GM23338 (cell line): ENCODE measurements around the gene ITPRID1. TPM values are rescaled to one million over a fixed set of nuclear protein-coding genes. Genes with fewer than 3 reads are reported as not detected.

Experiments used
- ATAC-seq: fragments of 200-7000 bp; cut with Tn5 transposase; 3 replicates; pipeline ENCODE4 v1.9.1; 2020
- DNase-seq: peaks from one replicate; pipeline ENCODE4 v3.0.0-alpha.2; 2015; ENCODE audit warnings: low spot score
- H2AFZ ChIP-seq: fragments of 200-600 bp; sonication (generic); 2 replicates; pipeline ENCODE4 v1.8.0; 2016; ENCODE audit warnings: antibody characterized with exemption, mild to moderate bottlenecking, moderate library complexity
- H3F3A ChIP-seq: fragments of 200-600 bp; sonication (generic); replicated peaks from 2 replicates; pipeline ENCODE4 v1.8.0; 2017; ENCODE audit warnings: antibody characterized with exemption, mixed run types, low read depth
- H3K27ac ChIP-seq: fragments of 200-600 bp; sonication (generic); 2 replicates; pipeline ENCODE4 v1.6.1; 2016; ENCODE audit warnings: low read depth
- H3K27me3 ChIP-seq: fragments of 200-600 bp; sonication (generic); 2 replicates; pipeline ENCODE4 v1.8.0; 2016; ENCODE audit warnings: mild to moderate bottlenecking, mixed run types, moderate library complexity; ENCODE audit not compliant: insufficient read depth
- H3K36me3 ChIP-seq: fragments of 200-600 bp; sonication (generic); 2 replicates; pipeline ENCODE4 v1.8.0; 2016; ENCODE audit warnings: mild to moderate bottlenecking; ENCODE audit not compliant: insufficient read depth
- H3K4me1 ChIP-seq: fragments of 200-600 bp; sonication (generic); 2 replicates; pipeline ENCODE4 v1.8.0; 2016; ENCODE audit warnings: mild to moderate bottlenecking, moderate library complexity; ENCODE audit not compliant: insufficient read depth
- H3K4me2 ChIP-seq: fragments of 200-600 bp; sonication (generic); 2 replicates; pipeline ENCODE4 v1.7.1; 2017; ENCODE audit warnings: mixed run types
- H3K4me3 ChIP-seq: fragments of 200-600 bp; sonication (generic); 2 replicates; pipeline ENCODE4 v1.6.1; 2016; ENCODE audit warnings: mixed run types
- H3K79me2 ChIP-seq: fragments of 200-600 bp; sonication (generic); replicated peaks from 2 replicates; pipeline ENCODE4 v1.8.0; 2017; ENCODE audit warnings: mild to moderate bottlenecking; ENCODE audit not compliant: insufficient read depth
- H3K9me2 ChIP-seq: fragments of 200-600 bp; sonication (generic); 2 replicates; pipeline ENCODE4 v1.8.0; 2017; ENCODE audit not compliant: insufficient read depth
- H4K20me1 ChIP-seq: fragments of 200-600 bp; sonication (generic); replicated peaks from 2 replicates; pipeline ENCODE4 v1.8.0; 2017; ENCODE audit warnings: mild to moderate bottlenecking; ENCODE audit not compliant: insufficient read depth
- H3K27ac Mint-ChIP-seq: 2 replicates; pipeline ENCODE4 v1.8.0; 2020; ENCODE audit warnings: inconsistent platforms, mild to moderate bottlenecking, moderate library complexity, mixed read lengths
- H3K27me3 Mint-ChIP-seq: 3 replicates; pipeline ENCODE4 v1.8.0; 2022; ENCODE audit warnings: low read depth, mild to moderate bottlenecking, moderate library complexity, mixed read lengths, inconsistent platforms; ENCODE audit not compliant: insufficient read depth, poor library complexity
- H3K36me3 Mint-ChIP-seq: 3 replicates; pipeline ENCODE4 v1.8.0; 2021; ENCODE audit warnings: low read depth, mild to moderate bottlenecking, inconsistent platforms, moderate library complexity, mixed read lengths
- H3K4me1 Mint-ChIP-seq: 3 replicates; pipeline ENCODE4 v1.8.0; 2020; ENCODE audit warnings: mild to moderate bottlenecking, inconsistent platforms, mixed read lengths
- H3K4me3 Mint-ChIP-seq: 3 replicates; pipeline ENCODE4 v1.8.0; 2021; ENCODE audit warnings: moderate library complexity, mild to moderate bottlenecking, inconsistent platforms, mixed read lengths
- H3K9me3 Mint-ChIP-seq: 3 replicates; pipeline ENCODE4 v1.8.0; 2020; ENCODE audit warnings: moderate library complexity, mild to moderate bottlenecking, inconsistent platforms, mixed read lengths
- CREB1 ChIP-seq: fragments of 250-450 bp; sonication (Bioruptor Pico); IDR thresholded peaks from 2 replicates; pipeline ENCODE4 v1.5.0; 2020; ENCODE audit warnings: low read depth, mild to moderate bottlenecking, moderate library complexity
- EZH2 ChIP-seq: fragments of 200-600 bp; sonication (generic); IDR thresholded peaks from one replicate; pipeline ENCODE4 v1.8.0; 2017; ENCODE audit warnings: antibody characterized with exemption, mild to moderate bottlenecking, low read depth; ENCODE audit not compliant: unreplicated experiment
- EZH2phosphoT487 ChIP-seq: fragments of 200-600 bp; sonication (generic); IDR thresholded peaks from one replicate; pipeline ENCODE4 v1.8.1; 2018; ENCODE audit warnings: antibody characterized with exemption; ENCODE audit not compliant: unreplicated experiment
- JUNB ChIP-seq: IDR thresholded peaks from one replicate; pipeline ENCODE4 v1.6.1; 2016; ENCODE audit warnings: antibody characterized with exemption; ENCODE audit not compliant: unreplicated experiment
- NANOG ChIP-seq: IDR thresholded peaks from 2 replicates; pipeline ENCODE4 v1.6.1; 2016; ENCODE audit warnings: antibody characterized with exemption, borderline replicate concordance
- POLR2AphosphoS5 ChIP-seq: IDR thresholded peaks from 2 replicates; pipeline ENCODE4 v1.6.1; 2016; ENCODE audit warnings: antibody characterized with exemption, low read depth
- STAT1 ChIP-seq: IDR thresholded peaks from one replicate; pipeline ENCODE4 v1.6.1; 2016; ENCODE audit warnings: antibody characterized with exemption; ENCODE audit not compliant: unreplicated experiment
- ZNF114 ChIP-seq: fragments of 250-450 bp; sonication (Bioruptor Pico); IDR thresholded peaks from 2 replicates; pipeline ENCODE4 v1.5.0; 2020; ENCODE audit warnings: mild to moderate bottlenecking, moderate library complexity
- ZNF331 ChIP-seq: fragments of 250-450 bp; sonication (Bioruptor Pico); IDR thresholded peaks from 2 replicates; pipeline ENCODE4 v1.5.0; 2020; ENCODE audit warnings: low read depth, mild to moderate bottlenecking, moderate library complexity
- ZNF462 ChIP-seq: fragments of 250-450 bp; sonication (Bioruptor Pico); IDR thresholded peaks from 2 replicates; pipeline ENCODE4 v1.5.0; 2020; ENCODE audit warnings: mild to moderate bottlenecking, moderate library complexity
- polyA plus RNA-seq: library from polyadenylated mRNA; unstranded; fragments of >200 nt; fragmentation: Nextera tagmentation; extraction: Ambion mirVana; gene quantifications from 2 replicates; pipeline ENCODE4 v1.2.1, GENCODE V29; 2016
- total RNA-seq: library from RNA; depleted of rRNA; stranded (reverse); fragments of >200 nt; shearing (Covaris generic); gene quantifications from 2 replicates; pipeline ENCODE4 v1.2.3, GENCODE V29; 2014
- TF ChIP-seq, protein P1 (sequence below): IDR thresholded peaks from one replicate; pipeline ENCODE4 v1.6.1; 2018; ENCODE audit warnings: antibody characterized with exemption; ENCODE audit not compliant: unreplicated experiment
- TF ChIP-seq, protein P2 (sequence below), 2 experiments: fragments of 200-600 bp in 1 of 2; sonication (generic) in 1 of 2; conservative IDR thresholded peaks; 2 replicates each; pipeline versions ENCODE4 v1.5.1 to v1.6.1; 2016 to 2017; ENCODE audit warnings: antibody characterized with exemption in 2 of 2, low read depth in 2 of 2, mild to moderate bottlenecking in 2 of 2, moderate library complexity in 1 of 2

The ITPRID1 gene
- total and polyA plus RNA-seq, 2 experiments from 2014 or later = 0.05 to 0.45 TPM

DNA sequence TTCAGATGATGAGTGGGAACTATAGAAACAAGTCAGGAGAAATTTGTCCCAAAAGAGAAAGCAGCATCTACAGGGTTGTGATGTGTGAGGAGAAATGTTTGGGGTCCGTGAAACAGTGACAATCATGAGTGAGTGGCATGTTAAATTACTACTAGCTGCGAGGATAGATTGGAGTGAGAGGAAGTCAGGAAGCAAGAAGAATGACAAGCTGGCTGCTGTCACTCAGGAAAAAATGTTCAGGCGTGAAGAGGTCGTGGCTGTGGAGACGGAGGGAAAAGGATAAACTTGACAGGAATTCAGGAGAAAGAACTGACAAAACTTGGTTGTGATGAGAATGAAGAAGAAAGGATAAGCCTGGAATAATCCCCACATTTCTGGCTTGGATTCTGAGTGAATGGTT lies 5.1 kb upstream of the ITPRID1 start (continued):
- no peak for TF ChIP-seq JUNB
- no peak for TF ChIP-seq EZH2phosphoT487
- no peak for TF ChIP-seq CREB1 (CRISPR knock-in tag)
- no peak for TF ChIP-seq ZNF331 (CRISPR knock-in tag)
- TF ChIP-seq ZNF462 = no peak
- no peak for TF ChIP-seq STAT1
- no peak for TF ChIP-seq POLR2AphosphoS5

DNA sequence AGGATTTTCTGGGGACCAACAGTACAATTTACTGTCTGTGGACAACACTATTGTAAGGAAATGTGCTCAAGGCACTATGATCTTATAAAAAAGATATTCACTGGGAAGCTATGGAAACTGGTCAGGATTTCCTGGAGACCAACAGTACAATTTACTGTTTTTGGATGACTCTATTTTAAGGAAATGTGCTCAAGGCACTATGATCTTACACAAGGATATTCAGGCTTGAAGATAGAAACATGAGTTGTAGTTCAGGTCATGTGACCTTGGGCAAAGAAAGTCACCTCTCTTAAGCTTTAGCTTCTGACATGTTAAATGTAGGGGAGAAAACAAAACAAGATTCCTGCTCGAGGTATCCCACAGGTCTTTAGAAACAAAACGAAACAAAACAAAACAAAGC lies 1.7 kb upstream of the ITPRID1 start:
- no peaks in the 10 kb centered on the region for H3K27me3 ChIP-seq
- Mint-ChIP-seq H3K27ac (no peak overlapping the region), H3K9me3 (peaks cover 30% of the 10 kb centered on the region)
- TF ChIP-seq EZH2 = no peak
- no peak for TF ChIP-seq STAT1
- no peak for TF ChIP-seq ZNF114 (CRISPR knock-in tag)
- TF ChIP-seq, protein P1, sequence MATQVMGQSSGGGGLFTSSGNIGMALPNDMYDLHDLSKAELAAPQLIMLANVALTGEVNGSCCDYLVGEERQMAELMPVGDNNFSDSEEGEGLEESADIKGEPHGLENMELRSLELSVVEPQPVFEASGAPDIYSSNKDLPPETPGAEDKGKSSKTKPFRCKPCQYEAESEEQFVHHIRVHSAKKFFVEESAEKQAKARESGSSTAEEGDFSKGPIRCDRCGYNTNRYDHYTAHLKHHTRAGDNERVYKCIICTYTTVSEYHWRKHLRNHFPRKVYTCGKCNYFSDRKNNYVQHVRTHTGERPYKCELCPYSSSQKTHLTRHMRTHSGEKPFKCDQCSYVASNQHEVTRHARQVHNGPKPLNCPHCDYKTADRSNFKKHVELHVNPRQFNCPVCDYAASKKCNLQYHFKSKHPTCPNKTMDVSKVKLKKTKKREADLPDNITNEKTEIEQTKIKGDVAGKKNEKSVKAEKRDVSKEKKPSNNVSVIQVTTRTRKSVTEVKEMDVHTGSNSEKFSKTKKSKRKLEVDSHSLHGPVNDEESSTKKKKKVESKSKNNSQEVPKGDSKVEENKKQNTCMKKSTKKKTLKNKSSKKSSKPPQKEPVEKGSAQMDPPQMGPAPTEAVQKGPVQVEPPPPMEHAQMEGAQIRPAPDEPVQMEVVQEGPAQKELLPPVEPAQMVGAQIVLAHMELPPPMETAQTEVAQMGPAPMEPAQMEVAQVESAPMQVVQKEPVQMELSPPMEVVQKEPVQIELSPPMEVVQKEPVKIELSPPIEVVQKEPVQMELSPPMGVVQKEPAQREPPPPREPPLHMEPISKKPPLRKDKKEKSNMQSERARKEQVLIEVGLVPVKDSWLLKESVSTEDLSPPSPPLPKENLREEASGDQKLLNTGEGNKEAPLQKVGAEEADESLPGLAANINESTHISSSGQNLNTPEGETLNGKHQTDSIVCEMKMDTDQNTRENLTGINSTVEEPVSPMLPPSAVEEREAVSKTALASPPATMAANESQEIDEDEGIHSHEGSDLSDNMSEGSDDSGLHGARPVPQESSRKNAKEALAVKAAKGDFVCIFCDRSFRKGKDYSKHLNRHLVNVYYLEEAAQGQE = no peak
- TF ChIP-seq POLR2AphosphoS5 = no peak
- TF ChIP-seq, protein P2, sequence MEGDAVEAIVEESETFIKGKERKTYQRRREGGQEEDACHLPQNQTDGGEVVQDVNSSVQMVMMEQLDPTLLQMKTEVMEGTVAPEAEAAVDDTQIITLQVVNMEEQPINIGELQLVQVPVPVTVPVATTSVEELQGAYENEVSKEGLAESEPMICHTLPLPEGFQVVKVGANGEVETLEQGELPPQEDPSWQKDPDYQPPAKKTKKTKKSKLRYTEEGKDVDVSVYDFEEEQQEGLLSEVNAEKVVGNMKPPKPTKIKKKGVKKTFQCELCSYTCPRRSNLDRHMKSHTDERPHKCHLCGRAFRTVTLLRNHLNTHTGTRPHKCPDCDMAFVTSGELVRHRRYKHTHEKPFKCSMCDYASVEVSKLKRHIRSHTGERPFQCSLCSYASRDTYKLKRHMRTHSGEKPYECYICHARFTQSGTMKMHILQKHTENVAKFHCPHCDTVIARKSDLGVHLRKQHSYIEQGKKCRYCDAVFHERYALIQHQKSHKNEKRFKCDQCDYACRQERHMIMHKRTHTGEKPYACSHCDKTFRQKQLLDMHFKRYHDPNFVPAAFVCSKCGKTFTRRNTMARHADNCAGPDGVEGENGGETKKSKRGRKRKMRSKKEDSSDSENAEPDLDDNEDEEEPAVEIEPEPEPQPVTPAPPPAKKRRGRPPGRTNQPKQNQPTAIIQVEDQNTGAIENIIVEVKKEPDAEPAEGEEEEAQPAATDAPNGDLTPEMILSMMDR (conservative IDR thresholded peaks at IDR 0.05; ENCODE audit: low read depth in 2 of 2) = no peak
- TF ChIP-seq NANOG = no peak
- no peak for TF ChIP-seq JUNB

More for the DNA sequence above, 1.7 kb upstream of the ITPRID1 start:
- Histone ChIP-seq H4K20me1 (no peaks in the 10 kb centered on the region), H2AFZ (no peak overlapping the region), H3K9me2 (peaks cover 19% of the 10 kb centered on the region), H3K4me2 (no peak overlapping the region), H3K79me2 (no peaks in the 10 kb centered on the region), H3K36me3 (0 out of 2 replicates have a peak, but pooled peaks cover under 1% of the 10 kb centered on the region), H3K4me1 (no peaks in the 10 kb centered on the region), H3F3A (no peaks in the 10 kb centered on the region), H3K4me3 (no peak overlapping the region), H3K27ac (no peak overlapping the region)
- peaks cover 15% of the 10 kb centered on the region for H3K36me3 Mint-ChIP-seq
- H3K4me1 Mint-ChIP-seq = no peaks in the 10 kb centered on the region; the same call in 2 of the 3 replicates
- H3K27me3 Mint-ChIP-seq = no peaks in the 10 kb centered on the region
- ATAC-seq (no peak), DNase-seq (no peak)
- no peak overlapping the region for H3K4me3 Mint-ChIP-seq
